HG02678 (cell line): ENCODE results near the gene SLC6A12.

ENCODE experiments used
- ATAC-seq: cut with Tn5 transposase; IDR thresholded peaks from one replicate; pipeline ENCODE4 v1.9.1; 2021; ENCODE audit warnings: mild to moderate bottlenecking, moderate library complexity; ENCODE audit not compliant: unreplicated experiment

SLC6A12 gene

DNA sequence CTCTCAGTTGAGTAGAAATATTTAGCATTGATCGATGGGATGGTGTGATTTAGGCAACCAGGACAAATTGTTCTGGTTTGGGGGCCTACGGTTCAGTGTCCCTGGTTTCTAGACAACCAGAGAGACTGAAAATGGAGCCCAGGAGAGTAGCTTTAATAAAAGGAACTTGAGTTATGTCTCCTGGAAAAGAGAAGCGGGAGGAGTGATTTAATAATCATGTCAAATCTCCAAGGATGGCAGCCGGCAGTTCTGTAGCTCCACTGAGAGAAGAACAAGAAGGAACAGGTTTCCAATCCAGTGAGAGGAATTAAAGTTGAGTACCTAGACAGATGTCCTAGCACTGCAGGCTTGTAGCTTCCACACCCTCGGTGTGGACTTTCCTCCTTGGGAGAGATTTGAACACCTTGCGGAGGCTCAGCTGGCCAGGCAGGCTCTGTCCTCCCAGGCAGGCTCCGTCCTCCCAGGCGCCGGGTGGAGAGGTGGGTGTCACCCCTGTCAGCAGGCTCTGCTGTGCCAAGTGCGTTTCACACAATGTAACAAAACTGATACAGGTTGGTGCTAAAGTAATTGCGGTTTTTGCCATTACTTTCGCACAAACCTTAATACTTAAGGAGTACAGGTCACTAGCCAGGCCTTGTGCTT is 45.9 kb downstream of the SLC6A12 start:
- no peak for ATAC-seq

- ATAC-seq = no peak
These were observed 47.4 kb downstream of the SLC6A12 start for GRCh38 chr12:166425-167075.

- no peak for ATAC-seq
These were observed 48.0 kb downstream of the SLC6A12 start for GRCh38 chr12:165862-166368.

- no peak for ATAC-seq
These were observed 49.8 kb downstream of the SLC6A12 start for GRCh38 chr12:164207-164606.

DNA sequence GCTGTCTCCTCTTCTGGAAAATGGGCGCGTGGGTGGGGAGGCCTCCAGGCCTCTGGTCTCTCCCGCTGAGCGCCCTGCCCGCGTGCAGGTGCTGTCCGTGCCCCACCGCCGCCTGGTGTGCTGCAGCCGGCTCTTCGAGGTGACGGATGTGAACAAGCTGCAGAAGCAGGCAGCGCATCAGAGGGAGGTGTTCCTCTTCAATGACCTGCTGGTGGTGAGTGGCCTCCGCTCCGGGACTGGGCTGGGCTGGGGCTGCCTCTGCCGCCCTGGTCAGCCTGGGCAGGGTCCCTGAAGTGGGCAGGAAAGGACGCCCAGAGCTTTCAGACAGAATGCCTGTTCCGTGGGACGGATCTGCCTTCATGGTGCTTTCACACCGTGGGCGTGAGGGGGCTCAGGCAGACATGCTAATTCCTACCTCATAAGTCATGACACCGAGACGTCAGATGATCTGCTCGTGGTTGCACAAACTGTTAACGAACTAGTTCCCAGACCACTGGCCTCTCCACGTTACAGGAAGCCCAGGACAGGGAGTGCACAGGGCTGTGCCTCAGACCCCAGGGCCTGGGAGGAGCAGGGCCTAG is 50.5 kb downstream of the SLC6A12 start:
- no peak for ATAC-seq

DNA sequence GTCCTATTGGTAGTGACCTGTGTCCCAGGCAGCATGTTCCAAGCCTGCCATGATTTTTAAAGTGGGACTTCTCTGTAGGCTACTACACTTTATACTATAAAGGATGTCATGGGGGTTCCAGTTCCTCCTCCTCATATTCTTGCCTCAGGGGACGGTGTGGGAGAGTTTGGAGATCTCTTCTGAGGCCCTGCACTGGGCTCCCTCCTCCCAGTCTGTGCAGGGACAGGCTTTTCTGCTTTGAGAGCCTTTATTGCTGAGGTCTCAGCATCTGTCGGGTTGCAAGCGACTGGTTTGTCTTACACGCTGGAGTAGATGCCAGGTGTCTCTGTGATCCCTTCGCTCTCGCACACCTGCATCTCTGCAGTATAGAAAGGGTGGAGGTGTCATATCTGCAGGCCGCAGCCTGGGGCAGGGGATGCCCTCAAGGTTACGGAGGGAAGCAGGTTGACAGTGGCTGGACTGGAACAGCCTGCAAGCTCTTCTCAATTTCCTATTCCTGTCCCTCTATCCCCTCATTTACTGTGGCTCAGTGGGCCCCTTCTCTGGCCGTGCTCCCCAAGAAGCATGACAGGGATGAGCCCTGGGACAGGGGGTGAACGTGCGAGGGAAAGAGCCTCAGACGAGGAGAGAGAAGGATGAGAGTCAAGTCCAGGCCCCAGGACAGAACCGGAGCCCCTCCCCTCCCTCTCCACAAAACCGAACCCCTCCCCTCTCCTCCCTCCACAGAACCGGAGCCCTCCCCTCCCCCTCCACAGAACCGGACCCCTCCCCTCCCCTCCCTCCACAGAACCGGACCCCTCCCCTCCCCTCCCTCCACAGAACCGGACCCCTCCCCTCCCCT is 51.3 kb downstream of the SLC6A12 start:
- ATAC-seq = no peak

DNA sequence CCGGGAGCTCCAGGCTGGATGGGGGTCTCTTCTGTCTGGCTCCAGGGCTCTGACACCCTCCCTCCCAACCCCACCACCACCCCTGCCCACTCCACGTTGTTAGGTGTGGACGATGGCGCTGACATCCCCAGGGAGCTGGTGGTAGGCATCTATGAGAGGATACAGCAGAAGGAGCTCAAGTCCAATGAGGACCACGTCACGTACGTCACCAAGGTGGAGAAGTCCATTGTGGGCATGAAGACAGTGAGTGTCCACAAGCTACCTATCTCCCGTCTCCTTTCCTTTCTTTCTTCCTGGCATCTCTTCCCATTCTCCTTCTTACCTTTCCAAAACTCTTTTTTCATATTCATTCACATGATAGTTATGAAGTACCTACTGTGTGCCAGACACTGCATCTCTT is 52.1 kb downstream of the SLC6A12 start:
- ATAC-seq = no peak

GRCh38 chr12:160858-161257 is 53.1 kb downstream of the SLC6A12 start:
- no peak for ATAC-seq

- ATAC-seq = no peak
These were observed 54.7 kb downstream of the SLC6A12 start for GRCh38 chr12:159156-159782.

GRCh38 chr12:157644-158043 is 56.3 kb downstream of the SLC6A12 start:
- no peak for ATAC-seq

DNA sequence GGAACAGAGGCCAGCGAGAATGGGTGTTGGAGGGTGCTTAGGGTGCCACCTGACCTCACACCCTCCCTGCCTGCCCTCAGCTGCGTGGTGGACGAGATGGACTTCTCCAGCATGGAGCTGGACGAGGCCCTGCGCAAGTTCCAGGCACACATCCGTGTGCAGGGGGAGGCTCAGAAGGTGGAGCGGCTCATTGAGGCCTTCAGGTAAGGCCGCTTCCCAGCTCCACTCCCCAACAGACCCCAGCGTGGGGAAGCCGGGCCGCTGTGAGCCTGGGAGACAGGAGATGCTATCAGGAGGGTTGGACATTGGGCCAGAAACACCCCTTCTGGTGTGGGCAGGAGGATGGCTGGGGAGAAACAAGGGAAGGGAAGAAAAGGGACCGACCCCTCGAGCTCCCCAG is 57.0 kb downstream of the SLC6A12 start:
- ATAC-seq = no peak

DNA sequence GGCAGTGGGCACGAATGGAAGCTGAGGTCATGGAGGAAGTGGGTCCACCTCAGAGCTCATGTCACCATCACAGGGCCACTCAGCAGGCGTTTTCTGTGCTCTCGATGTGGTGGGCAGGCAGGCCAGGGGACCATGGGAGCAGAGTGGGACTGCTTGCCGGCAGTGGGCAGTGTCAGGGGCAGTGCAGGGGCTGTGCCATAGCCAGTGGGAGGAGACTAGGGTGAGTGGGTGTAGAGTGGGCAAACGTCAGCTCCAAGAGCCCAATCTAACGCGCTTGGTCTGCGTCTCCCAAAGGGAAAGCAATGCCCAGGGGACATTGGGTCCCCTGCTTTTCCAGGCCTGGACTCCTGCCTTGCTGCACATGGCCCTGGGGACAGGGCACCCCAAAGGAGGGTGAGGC is 58.3 kb downstream of the SLC6A12 start:
- no peak for ATAC-seq

- no peak for ATAC-seq
These were observed 59.0 kb downstream of the SLC6A12 start for GRCh38 chr12:155006-155405.

GRCh38 chr12:154058-154457 is 59.9 kb downstream of the SLC6A12 start:
- no peak for ATAC-seq

DNA sequence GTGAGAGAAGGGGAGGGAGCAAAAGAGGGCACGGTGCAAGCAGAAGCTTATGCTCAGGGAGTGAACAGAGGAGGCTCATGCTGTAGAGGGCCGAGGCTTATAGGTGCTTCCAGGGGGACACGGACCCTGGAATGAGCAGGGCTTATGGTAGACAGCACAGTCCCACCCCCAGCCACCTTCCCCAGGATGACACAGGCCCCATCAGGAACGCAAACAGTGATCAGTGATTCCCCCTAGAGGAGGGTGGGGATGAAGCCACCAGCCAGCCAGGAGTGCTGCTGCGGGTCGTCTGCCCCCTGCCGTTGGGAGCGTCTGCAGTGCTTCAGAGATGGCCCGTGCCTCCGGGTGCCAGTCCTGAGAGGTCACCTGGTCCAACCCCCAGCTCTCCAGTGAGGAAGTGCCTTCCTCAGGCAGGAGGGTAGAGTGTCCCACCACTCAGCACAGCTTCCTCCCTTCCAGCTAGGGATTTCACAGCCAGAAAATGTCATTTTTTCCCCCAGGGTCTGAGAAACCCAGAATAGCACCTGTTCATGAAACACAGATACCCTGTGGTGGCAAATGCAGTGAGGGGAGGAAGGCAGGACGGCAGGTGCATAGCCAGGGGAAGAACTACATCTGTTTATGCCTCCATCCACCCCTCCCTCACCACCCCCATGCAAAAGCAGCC is 60.7 kb downstream of the SLC6A12 start:
- ATAC-seq = no peak

GRCh38 chr12:152440-152839 is 61.5 kb downstream of the SLC6A12 start:
- no peak for ATAC-seq

- ATAC-seq = no peak
These were observed 62.4 kb downstream of the SLC6A12 start for GRCh38 chr12:151579-151978.

- ATAC-seq = no peak
These were observed 65.1 kb downstream of the SLC6A12 start for GRCh38 chr12:148676-149416.

DNA sequence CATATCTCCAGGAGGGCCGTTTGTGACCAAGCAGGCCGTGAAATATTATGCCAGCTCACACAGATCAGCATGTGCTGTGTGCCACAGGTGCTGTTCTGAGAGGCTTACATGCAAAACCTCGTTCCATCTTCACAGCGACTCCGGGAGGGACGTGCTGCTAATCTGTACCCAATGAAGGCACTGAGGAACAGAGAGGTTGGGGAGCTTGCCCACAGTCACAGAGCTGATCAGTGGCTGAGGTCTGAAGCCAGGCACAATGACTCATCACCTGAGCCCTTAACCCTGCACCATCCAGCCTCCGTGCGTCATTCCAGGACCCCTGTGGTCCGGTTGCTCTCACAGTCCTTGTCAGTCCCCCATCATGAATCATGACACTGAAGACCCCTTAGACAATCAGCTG is 66.7 kb downstream of the SLC6A12 start:
- ATAC-seq = no peak
